ENCODE measurements around the gene B3GALNT1. TPM values are rescaled to one million over a fixed set of nuclear protein-coding genes. Genes with fewer than 3 reads are reported as not detected.

Gene B3GALNT1
- polyA plus RNA-seq, 3 donors = 43.5 to 50.1 (median 45.1) TPM

- no peak for DNase-seq (ENCODE audit: low read depth in 3 of 3, low spot score in 2 of 3)
Observed at GRCh38 chr3:161082063-161082462, 23.1 kb downstream of the B3GALNT1 start.

- no peak for DNase-seq (ENCODE audit: low read depth in 3 of 3, low spot score in 2 of 3)
Observed at GRCh38 chr3:161081633-161082032, 23.5 kb downstream of the B3GALNT1 start.

GRCh38 chr3:161073181-161073580 is 32.0 kb downstream of the B3GALNT1 start:
- DNase-seq (ENCODE audit: low read depth in 3 of 3, low spot score in 2 of 3) = no peak

GRCh38 chr3:161072751-161073150 is 32.4 kb downstream of the B3GALNT1 start:
- no peak for DNase-seq (ENCODE audit: low read depth in 3 of 3, low spot score in 2 of 3)

- no peak for DNase-seq (ENCODE audit: low read depth in 3 of 3, low spot score in 2 of 3)
Observed at GRCh38 chr3:161072211-161072621, 32.9 kb downstream of the B3GALNT1 start.

GRCh38 chr3:161070980-161071663 is 34.0 kb downstream of the B3GALNT1 start:
- DNase-seq (ENCODE audit: low read depth in 3 of 3, low spot score in 2 of 3) = no peak

GRCh38 chr3:161070252-161070930 is 34.8 kb downstream of the B3GALNT1 start:
- DNase-seq (ENCODE audit: low read depth in 3 of 3, low spot score in 2 of 3) = no peak

GRCh38 chr3:161069511-161070251 is 35.5 kb downstream of the B3GALNT1 start:
- DNase-seq (ENCODE audit: low read depth in 3 of 3, low spot score in 2 of 3) = no peak

- DNase-seq (ENCODE audit: low read depth in 3 of 3, low spot score in 2 of 3) = no peak
Observed at GRCh38 chr3:161067335-161067734, 37.8 kb downstream of the B3GALNT1 start.

- no peak for DNase-seq (ENCODE audit: low read depth in 3 of 3, low spot score in 2 of 3)
Observed at GRCh38 chr3:161066930-161067329, 38.2 kb downstream of the B3GALNT1 start.

GRCh38 chr3:161064413-161064812 is 40.7 kb downstream of the B3GALNT1 start:
- no peak for DNase-seq (ENCODE audit: low read depth in 3 of 3, low spot score in 2 of 3)

GRCh38 chr3:161054860-161055604 is 50.1 kb downstream of the B3GALNT1 start:
- DNase-seq (ENCODE audit: low read depth in 3 of 3, low spot score in 2 of 3) = no peak

GRCh38 chr3:161051856-161052255 is 53.3 kb downstream of the B3GALNT1 start:
- DNase-seq (ENCODE audit: low read depth in 3 of 3, low spot score in 2 of 3) = no peak

GRCh38 chr3:161050935-161051334 is 54.2 kb downstream of the B3GALNT1 start:
- no peak for DNase-seq (ENCODE audit: low read depth in 3 of 3, low spot score in 2 of 3)

- no peak for DNase-seq (ENCODE audit: low read depth in 3 of 3, low spot score in 2 of 3)
Observed at GRCh38 chr3:161049683-161050248, 55.4 kb downstream of the B3GALNT1 start.

GRCh38 chr3:161043336-161044035 is 61.7 kb downstream of the B3GALNT1 start:
- no peak for DNase-seq (ENCODE audit: low read depth in 3 of 3, low spot score in 2 of 3)

GRCh38 chr3:161042023-161042501 is 63.1 kb downstream of the B3GALNT1 start:
- DNase-seq (ENCODE audit: low read depth in 3 of 3, low spot score in 2 of 3) = no peak

- DNase-seq (ENCODE audit: low read depth in 3 of 3, low spot score in 2 of 3) = no peak
Observed at GRCh38 chr3:161038725-161039124, 66.4 kb downstream of the B3GALNT1 start.

GRCh38 chr3:161035711-161036110 is 69.4 kb downstream of the B3GALNT1 start:
- no peak for DNase-seq (ENCODE audit: low read depth in 3 of 3, low spot score in 2 of 3)
